IMR-90 (cell line): ENCODE data around the gene SNED1.

ENCODE experiments used
- BHLHE40 ChIP-seq: fragments of 150-350 bp; IDR thresholded peaks from 2 replicates; pipeline ENCODE4 v1.6.1; 2016; ENCODE audit warnings: mild to moderate bottlenecking, low read depth, low read length
- CHD1 ChIP-seq: IDR thresholded peaks from 2 replicates; pipeline ENCODE4 v1.6.1; 2012; ENCODE audit warnings: low read depth, low read length, improper control_type of control experiment
- MAZ ChIP-seq: IDR thresholded peaks from 2 replicates; pipeline ENCODE4 v1.6.1; 2012; ENCODE audit warnings: low read depth, mild to moderate bottlenecking, low read length, improper control_type of control experiment, moderate library complexity, borderline replicate concordance
- POLR2A ChIP-seq: IDR thresholded peaks from 2 replicates; pipeline ENCODE4 v1.6.1; 2012; ENCODE audit warnings: mild to moderate bottlenecking, low read depth, low read length
- RFX5 ChIP-seq: IDR thresholded peaks from 2 replicates; pipeline ENCODE4 v1.8.0; 2012; ENCODE audit warnings: low read depth, mild to moderate bottlenecking, low read length, moderate library complexity
- TF ChIP-seq, protein P1 (sequence below): conservative IDR thresholded peaks from 2 replicates; pipeline ENCODE4 v1.5.1; 2012; ENCODE audit warnings: mild to moderate bottlenecking, low read depth, low read length, improper control_type of control experiment

GRCh38 chr2:240959941-240960308 is 38.5 kb upstream of the SNED1 start:
- TF ChIP-seq BHLHE40: no peak
- no peak for TF ChIP-seq MAZ
- no peak for TF ChIP-seq POLR2A
- TF ChIP-seq, protein P1, sequence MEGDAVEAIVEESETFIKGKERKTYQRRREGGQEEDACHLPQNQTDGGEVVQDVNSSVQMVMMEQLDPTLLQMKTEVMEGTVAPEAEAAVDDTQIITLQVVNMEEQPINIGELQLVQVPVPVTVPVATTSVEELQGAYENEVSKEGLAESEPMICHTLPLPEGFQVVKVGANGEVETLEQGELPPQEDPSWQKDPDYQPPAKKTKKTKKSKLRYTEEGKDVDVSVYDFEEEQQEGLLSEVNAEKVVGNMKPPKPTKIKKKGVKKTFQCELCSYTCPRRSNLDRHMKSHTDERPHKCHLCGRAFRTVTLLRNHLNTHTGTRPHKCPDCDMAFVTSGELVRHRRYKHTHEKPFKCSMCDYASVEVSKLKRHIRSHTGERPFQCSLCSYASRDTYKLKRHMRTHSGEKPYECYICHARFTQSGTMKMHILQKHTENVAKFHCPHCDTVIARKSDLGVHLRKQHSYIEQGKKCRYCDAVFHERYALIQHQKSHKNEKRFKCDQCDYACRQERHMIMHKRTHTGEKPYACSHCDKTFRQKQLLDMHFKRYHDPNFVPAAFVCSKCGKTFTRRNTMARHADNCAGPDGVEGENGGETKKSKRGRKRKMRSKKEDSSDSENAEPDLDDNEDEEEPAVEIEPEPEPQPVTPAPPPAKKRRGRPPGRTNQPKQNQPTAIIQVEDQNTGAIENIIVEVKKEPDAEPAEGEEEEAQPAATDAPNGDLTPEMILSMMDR: no peak
- no peak for TF ChIP-seq CHD1
- TF ChIP-seq RFX5: no peak
